Endothelial cell of umbilical vein (primary cell): ENCODE results near the gene PDLIM3. TPM values are rescaled to one million over a fixed set of nuclear protein-coding genes. Genes with fewer than 3 reads are reported as not detected.

Experiments
- BruUV-seq: library from RNA; stranded (reverse); fragments of 400-500 nt; replicated peaks from 2 replicates; lab custom pipeline; 2021; lab: Mats Ljungman, UMichigan
- CTCF ChIA-PET: fragments of 300-600, 350-600 bp; sonication (Branson Sonifier 250); formaldehyde crosslinking; loops from one replicate; lab custom pipeline; 2021; ENCODE audit warnings: antibody characterized with exemption, inconsistent platforms; lab: Charles Lee
- POLR2A ChIA-PET: fragments of 300-600, 350-600 bp; sonication (Branson Sonifier 250); formaldehyde crosslinking; loops from one replicate; lab custom pipeline; 2021; ENCODE audit warnings: antibody characterized with exemption, inconsistent platforms; lab: Charles Lee
- DNase-seq: peaks from one replicate; pipeline ENCODE4 v3.0.0-alpha.2; 2011; ENCODE audit warnings: low read depth, low spot score
- FAIRE-seq: peaks from 2 replicates; lab custom pipeline; 2011; peaks lifted over from hg19 to GRCh38; lab: Jason Lieb, UNC
- H2AFZ ChIP-seq: 2 replicates; pipeline ENCODE4 v1.6.0; 2012; ENCODE audit warnings: low read depth, low read length, control low read depth, inconsistent platforms
- H3K27ac ChIP-seq: 2 replicates; pipeline ENCODE4 v1.5.1; 2011; ENCODE audit warnings: low read depth, mild to moderate bottlenecking, control low read depth, low read length, moderate library complexity; ENCODE audit not compliant: insufficient read depth
- H3K27me3 ChIP-seq, 2 experiments: 2 replicates each; pipeline versions ENCODE4 v1.6.0 to v1.6.1; 2011; ENCODE audit warnings: low read length in 2 of 2, mixed read lengths in 1 of 2; ENCODE audit not compliant: control insufficient read depth in 2 of 2, insufficient read depth in 2 of 2
- H3K36me3 ChIP-seq, 2 experiments: 2 replicates in 1 of 2; 3 replicates in 1 of 2; pipeline ENCODE4 v1.5.1; 2011; ENCODE audit warnings: low read length in 2 of 2, mild to moderate bottlenecking in 1 of 2, moderate library complexity in 1 of 2; ENCODE audit not compliant: control insufficient read depth in 2 of 2, insufficient read depth in 2 of 2; ENCODE audit errors: extremely low read depth in 1 of 2
- H3K4me1 ChIP-seq: 3 replicates; pipeline ENCODE4 v1.5.1; 2011; ENCODE audit warnings: mild to moderate bottlenecking, low read length; ENCODE audit not compliant: control insufficient read depth, insufficient read depth; ENCODE audit errors: extremely low read depth
- H3K4me2 ChIP-seq: 2 replicates; pipeline ENCODE4 v1.6.1; 2011; ENCODE audit warnings: low read length, control low read depth, mixed read lengths; ENCODE audit not compliant: insufficient read depth
- H3K4me3 ChIP-seq, 3 experiments: fragments of 200-600 bp in 1 of 3; sonication (generic), shearing (Covaris generic) in 1 of 3; replicated peaks in 1 of 3; 2 replicates each; pipeline ENCODE4 v1.5.1; 2011 to 2016; ENCODE audit warnings: control low read depth in 3 of 3, low read length in 3 of 3, mild to moderate bottlenecking in 2 of 3, inconsistent platforms in 1 of 3, low read depth in 1 of 3, moderate library complexity in 1 of 3; ENCODE audit not compliant: insufficient read depth in 1 of 3
- H3K79me2 ChIP-seq: 2 replicates; pipeline ENCODE4 v1.6.0; 2012; ENCODE audit warnings: low read length, inconsistent platforms; ENCODE audit not compliant: control insufficient read depth, insufficient read depth
- H3K9ac ChIP-seq: replicated peaks from 2 replicates; pipeline ENCODE3; 2011; ENCODE audit warnings: low read length, control low read depth; ENCODE audit not compliant: insufficient read depth; ENCODE audit errors: extremely low read depth
- H3K9me1 ChIP-seq: replicated peaks from 3 replicates; pipeline ENCODE4 v1.6.0; 2011; ENCODE audit warnings: mild to moderate bottlenecking, low read length; ENCODE audit not compliant: control insufficient read depth, insufficient read depth; ENCODE audit errors: extremely low read depth
- H3K9me3 ChIP-seq: replicated peaks from 2 replicates; pipeline ENCODE4 v1.5.1; 2012; ENCODE audit warnings: low read length, inconsistent platforms; ENCODE audit not compliant: control insufficient read depth, insufficient read depth
- H4K20me1 ChIP-seq: replicated peaks from 2 replicates; pipeline ENCODE3; 2011; ENCODE audit warnings: mild to moderate bottlenecking, low read length; ENCODE audit not compliant: control insufficient read depth, insufficient read depth; ENCODE audit errors: extremely low read depth
- CTCF ChIP-seq, 2 donors: IDR thresholded peaks; 1 replicate in 1 of 2; 2 replicates in 1 of 2; pipeline ENCODE4 v1.5.1; 2011; ENCODE audit warnings: low read length in 2 of 2, mild to moderate bottlenecking in 2 of 2, moderate library complexity in 2 of 2, control low read depth in 1 of 2, inconsistent platforms in 1 of 2, low read depth in 1 of 2; ENCODE audit not compliant: insufficient read depth in 1 of 2; ENCODE audit errors: extremely low read depth in 1 of 2
- EZH2 ChIP-seq: IDR thresholded peaks from 2 replicates; pipeline ENCODE4 v1.6.1; 2012; ENCODE audit warnings: borderline replicate concordance, low read depth, mild to moderate bottlenecking, moderate library complexity, low read length, inconsistent platforms; ENCODE audit not compliant: severe bottlenecking
- FOS ChIP-seq: IDR thresholded peaks from 2 replicates; pipeline ENCODE4 v1.6.1; 2011; ENCODE audit warnings: mild to moderate bottlenecking, low read length, moderate library complexity, borderline replicate concordance; ENCODE audit not compliant: insufficient read depth
- POLR2A ChIP-seq: IDR thresholded peaks from 2 replicates; pipeline ENCODE4 v1.6.1; 2012; ENCODE audit warnings: low read depth, mild to moderate bottlenecking, control low read depth, low read length
- POLR2AphosphoS5 ChIP-seq: IDR thresholded peaks from 2 replicates; pipeline ENCODE4 v1.6.1; 2012; ENCODE audit warnings: low read depth, mild to moderate bottlenecking, control low read depth, low read length, moderate library complexity; ENCODE audit not compliant: insufficient read depth
- dilution Hi-C: fragments of 300-500 bp; cut with MboI; formaldehyde crosslinking; loops from one replicate; pipeline ENCODE4 v1.15.0; 2019; ENCODE audit warnings: low sequenced_read_pairs; ENCODE audit not compliant: extremely low pct_ligation_motif_present
- intact Hi-C: fragments of 100-400 bp; cut with micrococcal nuclease; formaldehyde crosslinking; loops from one replicate; pipeline ENCODE4 v1.10.0; 2022
- polyA plus RNA-seq, 4 experiments: library from polyadenylated mRNA; depleted of rRNA in 3 of 4; stranded (reverse) in 3 of 4; unstranded in 1 of 4; fragments of >200 nt; gene quantifications; 2 replicates each; pipeline versions ENCODE4 v1.2.1 to v1.2.3, GENCODE V29; 2011 to 2012; ENCODE audit warnings: missing spikeins in 1 of 4
- total RNA-seq: library from RNA; stranded (reverse); gene quantifications from 2 replicates; pipeline ENCODE4 v1.2.3, GENCODE V29; 2021

The PDLIM3 gene
- total and polyA plus RNA-seq, 2 donors (not counting 3 experiments of a cell fraction or from before 2014, with no cell fraction given): 9.7 to 17.6 TPM

GRCh38 chr4:185469580-185470154 is 65.6 kb downstream of the PDLIM3 start:
- no peak for FAIRE-seq
- dilution Hi-C loops (no loop called here), intact Hi-C loops (loop anchor here (2.0 kb wide), 1 partner anchor 97 kb away; no protein-coding TSS in a partner anchor)
- ChIA-PET POLR2A (no interaction called here), CTCF (no interaction called here)
- Histone ChIP-seq H3K4me1 (peaks cover 18% of the 10 kb centered on the region), H3K9me3 (no peaks in the 10 kb centered on the region), H3K79me2 (no peaks in the 10 kb centered on the region), H3K4me3 (no peak overlapping the region), H3K27me3 (peaks cover 15% of the 10 kb centered on the region in 2 experiments), H3K9ac (no peak overlapping the region), H2AFZ (no peak overlapping the region), H4K20me1 (no peaks in the 10 kb centered on the region), H3K4me2 (no peak overlapping the region), H3K36me3 (no peaks in the 10 kb centered on the region), H3K9me1 (no peaks in the 10 kb centered on the region), H3K27ac (no peak overlapping the region)
- no TSS peak for BruUV-seq
- DNase-seq: no peak
- TF ChIP-seq EZH2 (no peak), FOS (no peak), POLR2A (no peak), POLR2AphosphoS5 (no peak)

GRCh38 chr4:185468999-185469398 is 66.3 kb downstream of the PDLIM3 start:
- no peak overlapping the region for H2AFZ ChIP-seq
- H3K36me3 ChIP-seq: no peaks in the 10 kb centered on the region
- H3K4me3 ChIP-seq: no peak overlapping the region
- ChIA-PET POLR2A (no interaction called here), CTCF (no interaction called here)
- TF ChIP-seq EZH2: no peak
- no peak for TF ChIP-seq CTCF (IDR thresholded peaks at IDR 0.05; ENCODE audit: extremely low read depth in 1 of 2, insufficient read depth in 1 of 2, low read depth in 1 of 2, low read length in 2 of 2)
- H3K9me3 ChIP-seq: no peaks in the 10 kb centered on the region
- no peak overlapping the region for H3K4me2 ChIP-seq
- no peak overlapping the region for H3K9ac ChIP-seq
- H3K4me1 ChIP-seq: peaks cover 21% of the 10 kb centered on the region
- no peak for DNase-seq
- no peak overlapping the region for H3K27ac ChIP-seq
- H3K9me1 ChIP-seq: no peaks in the 10 kb centered on the region
- dilution Hi-C loops (no loop called here), intact Hi-C loops (no loop called here)
- no peak for FAIRE-seq
- no peaks in the 10 kb centered on the region for H4K20me1 ChIP-seq
- H3K79me2 ChIP-seq: no peaks in the 10 kb centered on the region
- peaks cover 15% of the 10 kb centered on the region in 2 experiments for H3K27me3 ChIP-seq
- no TSS peak for BruUV-seq
